Naive thymus-derived CD4-positive, alpha-beta T cell (primary cell): Measurements from ENCODE around the gene EIF2B2. TPM values are rescaled to one million over a fixed set of nuclear protein-coding genes. Genes with fewer than 3 reads are reported as not detected.
A peak's percentile ranks its signal among the peaks of the same experiment; 100 is the strongest.

Source experiments
- ATAC-seq: fragments of 150-1000 bp; cut with Tn5 transposase; 2 replicates; pipeline ENCODE4 v1.10.0; 2021; ENCODE audit warnings: mild to moderate bottlenecking, moderate library complexity
- CTCF ChIA-PET: fragments of 350-600 bp; sonication (Branson Sonifier 250); formaldehyde crosslinking; loops from one replicate; lab custom pipeline; 2021; ENCODE audit warnings: antibody characterized with exemption; lab: Charles Lee
- POLR2A ChIA-PET: fragments of 350-600 bp; sonication (Branson Sonifier 250); formaldehyde crosslinking; loops from one replicate; lab custom pipeline; 2021; ENCODE audit warnings: antibody characterized with exemption, inconsistent platforms; lab: Charles Lee
- DNase-seq, 9 donors: peaks; one replicate each; pipeline versions ENCODE4 v3.0.0 to v3.0.0-alpha.2; 2020 to 2022; ENCODE audit warnings: mixed read lengths in 1 of 9
- H3K27ac ChIP-seq: one replicate; pipeline ENCODE4 v1.7.0; 2013; ENCODE audit warnings: mild to moderate bottlenecking, low read depth, low read length, moderate library complexity
- H3K27me3 ChIP-seq, 2 donors: one replicate each; pipeline ENCODE4 v1.7.0; 2013; ENCODE audit warnings: low read length in 2 of 2, mild to moderate bottlenecking in 2 of 2, moderate library complexity in 2 of 2; ENCODE audit not compliant: control insufficient read depth in 2 of 2, insufficient read depth in 2 of 2
- H3K36me3 ChIP-seq, 3 experiments: 1 replicate in 2 of 3; 2 replicates in 1 of 3; pipeline ENCODE4 v1.7.0; 2013; ENCODE audit warnings: low read length in 3 of 3, mild to moderate bottlenecking in 3 of 3, moderate library complexity in 1 of 3; ENCODE audit not compliant: insufficient read depth in 3 of 3, control insufficient read depth in 2 of 3
- H3K4me1 ChIP-seq, 2 donors: one replicate each; pipeline ENCODE4 v1.7.0; 2013; ENCODE audit warnings: low read length in 2 of 2, mild to moderate bottlenecking in 2 of 2, moderate library complexity in 1 of 2; ENCODE audit not compliant: control insufficient read depth in 2 of 2, insufficient read depth in 2 of 2
- H3K4me3 ChIP-seq: 2 replicates; pipeline ENCODE4 v1.7.0; 2013; ENCODE audit warnings: mild to moderate bottlenecking, low read length
- H3K9me3 ChIP-seq, 3 experiments: 1 replicate in 2 of 3; 2 replicates in 1 of 3; pipeline ENCODE4 v1.7.0; 2013; ENCODE audit warnings: low read length in 3 of 3; ENCODE audit not compliant: control insufficient read depth in 2 of 3
- H3K27ac Mint-ChIP-seq, 9 donors: one replicate each; pipeline ENCODE4 v1.8.0; 2020 to 2022; ENCODE audit warnings: mixed read lengths in 9 of 9, mild to moderate bottlenecking in 8 of 9, moderate library complexity in 5 of 9, inconsistent platforms in 2 of 9
- H3K27me3 Mint-ChIP-seq, 5 donors: one replicate each; pipeline ENCODE4 v1.8.0; 2021 to 2022; ENCODE audit warnings: mixed read lengths in 5 of 5, mild to moderate bottlenecking in 1 of 5
- H3K36me3 Mint-ChIP-seq, 5 donors: one replicate each; pipeline ENCODE4 v1.8.0; 2020 to 2022; ENCODE audit warnings: mixed read lengths in 5 of 5, mild to moderate bottlenecking in 3 of 5, inconsistent platforms in 1 of 5
- H3K4me1 Mint-ChIP-seq, 7 donors: one replicate each; pipeline ENCODE4 v1.8.0; 2020 to 2022; ENCODE audit warnings: mixed read lengths in 7 of 7, mild to moderate bottlenecking in 3 of 7, inconsistent platforms in 1 of 7
- H3K4me3 Mint-ChIP-seq, 10 donors: one replicate each; pipeline ENCODE4 v1.8.0; 2020 to 2022; ENCODE audit warnings: mild to moderate bottlenecking in 10 of 10, mixed read lengths in 10 of 10, moderate library complexity in 6 of 10, inconsistent platforms in 2 of 10
- H3K9me3 Mint-ChIP-seq, 11 donors: one replicate each; pipeline ENCODE4 v1.8.0; 2020 to 2022; ENCODE audit warnings: mixed read lengths in 11 of 11, mild to moderate bottlenecking in 4 of 11, inconsistent platforms in 1 of 11, moderate library complexity in 1 of 11
- intact Hi-C, 2 donors: fragments of 100-400 bp; cut with micrococcal nuclease; formaldehyde crosslinking; loops; one replicate each; pipeline ENCODE4 v1.15.1; 2023
- polyA plus RNA-seq, 2 donors: library from polyadenylated mRNA; unstranded; fragments of 300-500 nt; fragmentation: Illumina TruSeq; gene quantifications; one replicate each; pipeline ENCODE4 v1.2.3, GENCODE V29; 2021
- total RNA-seq, 6 experiments: library from RNA in 5 of 6; stranded (reverse) in 5 of 6; gene quantifications; 1 replicate in 5 of 6; 2 replicates in 1 of 6; pipeline ENCODE4 v1.2.3 and lab custom pipeline; 2021 to 2026

Gene EIF2B2
- total and polyA plus RNA-seq, 7 experiments from 2014 or later, result 18.2 to 40.7 (median 24.6) TPM

GRCh38 chr14:75044752-75045151, 42.0 kb downstream of the EIF2B2 start:
- peak overlapping the region in 3 of 10 donors; percentile 16 to 45 (median 21) for H3K4me3 Mint-ChIP-seq
- no peaks in the 10 kb centered on the region for H3K9me3 Mint-ChIP-seq
- Histone ChIP-seq H3K27ac (no peak overlapping the region), H3K27me3 (no peaks in the 10 kb centered on the region), H3K4me3 (no peak overlapping the region), H3K36me3 (peaks cover 0 to 13% (median 5%) of the 10 kb centered on the region in 3 experiments), H3K4me1 (peaks cover 0 to 4% of the 10 kb centered on the region in 2 donors), H3K9me3 (no peaks in the 10 kb centered on the region)
- H3K27me3 Mint-ChIP-seq, result no peaks in the 10 kb centered on the region
- peaks cover 0 to 31% (median 25%) of the 10 kb centered on the region in 5 donors for H3K36me3 Mint-ChIP-seq
- POLR2A ChIA-PET, result interaction anchor here (0.6 to 1.3 kb wide), 3 partner anchors 12 to 36 kb away, joined by 3 to 4 read pairs (median 4); partner anchors contain the start of gene ACYP1
- intact Hi-C loops, result no loop called here
- no peak for DNase-seq
- CTCF ChIA-PET, result no interaction called here
- peaks cover 18 to 56% (median 49%) of the 10 kb centered on the region in 7 donors for H3K4me1 Mint-ChIP-seq
- no peak for ATAC-seq
- no peak overlapping the region for H3K27ac Mint-ChIP-seq

- peaks cover 0 to 1% (median 0%) of the 10 kb centered on the region in 11 donors for H3K9me3 Mint-ChIP-seq
- H3K36me3 Mint-ChIP-seq, result peaks cover 0 to 31% (median 23%) of the 10 kb centered on the region in 5 donors
- DNase-seq (no peak), ATAC-seq (no peak)
- peaks cover 8 to 13% of the 10 kb centered on the region in 2 donors for H3K4me1 ChIP-seq
- intact Hi-C loops, result no loop called here
- no peaks in the 10 kb centered on the region for H3K27me3 ChIP-seq
- H3K36me3 ChIP-seq, result peaks cover 0 to 13% (median 5%) of the 10 kb centered on the region in 3 experiments
- no peak overlapping the region for H3K27ac ChIP-seq
- H3K4me3 ChIP-seq, result no peak overlapping the region
- ChIA-PET POLR2A (interaction anchor here (0.7 to 1.4 kb wide), 2 partner anchors 17 to 166 kb away, joined by 3 read pairs; partner anchors contain the start of gene ACYP1), CTCF (interaction anchor here (1.0 kb wide), 1 partner anchor 42 kb away, joined by 4 read pairs; no protein-coding TSS in a partner anchor)
- H3K9me3 ChIP-seq, result no peaks in the 10 kb centered on the region
- H3K27me3 Mint-ChIP-seq, result no peaks in the 10 kb centered on the region
- H3K4me1 Mint-ChIP-seq, result peaks cover 25 to 67% (median 58%) of the 10 kb centered on the region in 7 donors
- no peak overlapping the region for H3K27ac Mint-ChIP-seq
- H3K4me3 Mint-ChIP-seq, result peak overlapping the region in 1 of 10 donors; percentile 9
These were observed 43.6 kb downstream of the EIF2B2 start for GRCh38 chr14:75046275-75046674.

- Mint-ChIP-seq H3K27ac (no peak overlapping the region), H3K36me3 (peaks cover 0 to 31% (median 22%) of the 10 kb centered on the region in 5 donors), H3K9me3 (peaks cover 0 to 5% (median 0%) of the 10 kb centered on the region in 11 donors), H3K4me3 (peak overlapping the region in 1 of 10 donors; percentile 9), H3K27me3 (no peaks in the 10 kb centered on the region), H3K4me1 (peaks cover 28 to 72% (median 63%) of the 10 kb centered on the region in 7 donors)
- Histone ChIP-seq H3K9me3 (no peaks in the 10 kb centered on the region), H3K27ac (no peak overlapping the region), H3K4me1 (peaks cover 8 to 13% of the 10 kb centered on the region in 2 donors), H3K36me3 (peaks cover 0 to 7% (median 0%) of the 10 kb centered on the region in 3 experiments), H3K27me3 (no peaks in the 10 kb centered on the region), H3K4me3 (no peak overlapping the region)
- DNase-seq (no peak), ATAC-seq (no peak)
- POLR2A ChIA-PET, result interaction anchor here (1.4 kb wide), 1 partner anchor 16 kb away, joined by 3 read pairs; the partner anchor contains the start of gene ACYP1
- intact Hi-C loops, result no loop called here
- CTCF ChIA-PET, result no interaction called here
These were observed 44.2 kb downstream of the EIF2B2 start for GRCh38 chr14:75046899-75047298.

GRCh38 chr14:75047506-75047905, 44.8 kb downstream of the EIF2B2 start:
- no peak for DNase-seq
- Histone ChIP-seq H3K4me1 (peaks cover 8 to 13% of the 10 kb centered on the region in 2 donors), H3K27ac (no peak overlapping the region), H3K9me3 (no peaks in the 10 kb centered on the region), H3K4me3 (no peak overlapping the region), H3K27me3 (no peaks in the 10 kb centered on the region), H3K36me3 (peaks cover 0 to 1% (median 0%) of the 10 kb centered on the region in 3 experiments)
- no peak for ATAC-seq
- ChIA-PET POLR2A (interaction anchor here (0.9 kb wide), 1 partner anchor 23 kb away, joined by 3 read pairs; no protein-coding TSS in a partner anchor), CTCF (no interaction called here)
- Mint-ChIP-seq H3K9me3 (peaks cover 0 to 5% (median 0%) of the 10 kb centered on the region in 11 donors), H3K36me3 (peaks cover 0 to 26% (median 19%) of the 10 kb centered on the region in 5 donors), H3K27ac (no peak overlapping the region), H3K27me3 (no peaks in the 10 kb centered on the region), H3K4me1 (peaks cover 28 to 75% (median 66%) of the 10 kb centered on the region in 7 donors), H3K4me3 (peak overlapping the region in 1 of 10 donors; percentile 14)
- intact Hi-C loops, result no loop called here

GRCh38 chr14:75048101-75048500, 45.4 kb downstream of the EIF2B2 start:
- H3K27me3 Mint-ChIP-seq, result no peaks in the 10 kb centered on the region
- H3K27me3 ChIP-seq, result no peaks in the 10 kb centered on the region
- H3K27ac ChIP-seq, result no peak overlapping the region
- intact Hi-C loops, result no loop called here
- peaks cover 8 to 13% of the 10 kb centered on the region in 2 donors for H3K4me1 ChIP-seq
- H3K4me3 ChIP-seq, result no peak overlapping the region
- CTCF ChIA-PET, result interaction anchor here (1.2 kb wide), 1 partner anchor 41 kb away, joined by 7 read pairs; no protein-coding TSS in a partner anchor
- peaks cover 0 to 5% (median 0%) of the 10 kb centered on the region in 11 donors for H3K9me3 Mint-ChIP-seq
- H3K4me3 Mint-ChIP-seq, result peak overlapping the region in 1 of 10 donors; percentile 21
- H3K36me3 ChIP-seq, result no peaks in the 10 kb centered on the region
- ATAC-seq (no peak), DNase-seq (no peak)
- POLR2A ChIA-PET, result interaction anchor here (0.9 kb wide), 1 partner anchor 22 kb away, joined by 3 read pairs; no protein-coding TSS in a partner anchor
- H3K27ac Mint-ChIP-seq, result no peak overlapping the region
- no peaks in the 10 kb centered on the region for H3K9me3 ChIP-seq
- H3K4me1 Mint-ChIP-seq, result peaks cover 28 to 75% (median 66%) of the 10 kb centered on the region in 7 donors
- H3K36me3 Mint-ChIP-seq, result peaks cover 0 to 26% (median 19%) of the 10 kb centered on the region in 5 donors

- Mint-ChIP-seq H3K27me3 (no peaks in the 10 kb centered on the region), H3K4me1 (peaks cover 26 to 74% (median 61%) of the 10 kb centered on the region in 7 donors), H3K4me3 (peak overlapping the region in 3 of 10 donors; percentile 17 to 94 (median 29)), H3K36me3 (peaks cover 0 to 23% (median 17%) of the 10 kb centered on the region in 5 donors), H3K9me3 (peaks cover 0 to 5% (median 0%) of the 10 kb centered on the region in 11 donors), H3K27ac (peak overlapping the region in 1 of 9 donors; percentile 34)
- Histone ChIP-seq H3K4me1 (peaks cover 8 to 13% of the 10 kb centered on the region in 2 donors), H3K27me3 (no peaks in the 10 kb centered on the region), H3K4me3 (no peak overlapping the region), H3K27ac (no peak overlapping the region), H3K36me3 (no peaks in the 10 kb centered on the region), H3K9me3 (no peaks in the 10 kb centered on the region)
- POLR2A ChIA-PET, result interaction anchor here (3.7 kb wide), 1 partner anchor 15 kb away, joined by 29 read pairs; the partner anchor contains the start of gene ACYP1
- DNase-seq, result no peak
- intact Hi-C loops, result no loop called here
- no peak for ATAC-seq
- CTCF ChIA-PET, result interaction anchor here (1.2 kb wide), 1 partner anchor 40 kb away, joined by 7 read pairs; no protein-coding TSS in a partner anchor
These were observed 46.4 kb downstream of the EIF2B2 start for GRCh38 chr14:75049136-75049535.
